GM21528 (cell line): Measurements from ENCODE around the gene ZMYND11.

Experiments used
- ATAC-seq: cut with Tn5 transposase; IDR thresholded peaks from one replicate; pipeline ENCODE4 v1.9.1; 2021; ENCODE audit warnings: mild to moderate bottlenecking, moderate library complexity; ENCODE audit not compliant: unreplicated experiment, low FRiP score

The ZMYND11 gene

DNA sequence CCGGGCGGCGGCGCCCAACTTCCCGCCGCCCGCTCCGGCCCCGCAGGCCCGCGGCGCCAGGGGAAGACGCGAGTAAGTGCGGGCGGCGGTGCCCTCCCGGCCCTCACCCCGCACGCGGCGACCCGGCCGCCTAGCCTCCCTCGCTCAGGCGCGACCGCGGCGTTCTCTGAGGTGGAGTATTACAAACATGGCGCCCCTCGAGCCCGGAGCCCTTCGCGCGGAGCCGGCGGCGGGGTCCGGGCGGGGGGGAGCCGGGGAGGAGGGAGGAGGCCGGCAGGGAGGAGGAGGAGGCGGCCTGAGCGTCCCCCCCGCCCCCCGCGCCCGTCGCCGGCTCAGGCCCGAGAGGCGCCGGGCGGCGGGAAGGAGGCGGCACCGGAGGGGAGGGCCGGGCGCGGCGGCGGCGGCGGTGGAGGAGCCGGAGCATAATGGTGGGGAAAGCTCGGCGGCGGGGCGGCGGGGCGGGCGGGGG lies at the start of gene ZMYND11:
Gene ZMYND11, plus strand, starts transcription at position 324 of the 469 bp plus-strand sequence. CDS start 44,558 bp downstream, outside the sequence.
- ATAC-seq = peak; percentile 38

GRCh38 chr10:86031-86430 lies 49.2 kb upstream of the ZMYND11 start:
- no peak for ATAC-seq

DNA sequence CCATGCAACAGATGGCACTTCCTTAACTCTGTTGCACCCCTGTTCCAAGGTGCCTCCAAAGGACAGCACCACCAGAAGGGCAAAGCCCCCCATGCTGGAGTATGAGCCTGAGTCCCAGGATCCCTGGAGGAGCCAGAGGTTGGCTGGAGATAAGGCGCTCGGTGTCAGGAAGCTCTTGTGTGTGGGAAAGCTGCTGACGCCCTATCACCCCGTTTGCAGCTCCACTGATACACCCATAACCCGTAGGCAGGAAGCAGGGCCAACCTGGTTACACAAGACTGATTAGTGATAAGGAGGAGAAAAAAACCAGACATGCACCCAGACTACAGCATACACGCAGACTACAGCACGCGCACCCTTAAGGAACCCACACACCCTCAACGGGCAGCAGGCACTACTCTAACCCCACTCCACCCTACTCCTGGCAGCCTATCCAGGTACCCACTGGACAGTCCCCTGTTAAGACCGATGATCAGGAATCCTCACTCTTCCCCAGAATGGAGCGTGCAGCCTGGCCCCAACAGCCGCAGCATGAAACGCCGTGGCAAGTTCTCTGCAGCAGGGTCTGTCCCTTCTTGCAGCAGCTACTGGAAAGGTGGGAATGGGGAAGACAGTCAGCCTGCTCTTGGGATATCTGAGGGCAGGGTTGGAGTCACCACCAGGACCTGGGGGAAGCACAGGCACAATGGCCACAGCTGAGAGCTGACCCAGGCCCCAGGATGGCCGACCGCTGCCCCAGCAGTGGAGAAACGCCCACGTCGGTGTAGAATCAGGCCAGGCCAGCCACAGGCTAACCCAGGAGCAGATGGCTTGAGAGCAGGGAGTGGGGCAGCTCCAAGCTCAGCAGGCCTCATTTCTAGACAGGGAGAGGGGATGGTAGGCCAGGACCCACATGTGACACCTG lies 47.8 kb upstream of the ZMYND11 start:
- ATAC-seq = no peak

DNA sequence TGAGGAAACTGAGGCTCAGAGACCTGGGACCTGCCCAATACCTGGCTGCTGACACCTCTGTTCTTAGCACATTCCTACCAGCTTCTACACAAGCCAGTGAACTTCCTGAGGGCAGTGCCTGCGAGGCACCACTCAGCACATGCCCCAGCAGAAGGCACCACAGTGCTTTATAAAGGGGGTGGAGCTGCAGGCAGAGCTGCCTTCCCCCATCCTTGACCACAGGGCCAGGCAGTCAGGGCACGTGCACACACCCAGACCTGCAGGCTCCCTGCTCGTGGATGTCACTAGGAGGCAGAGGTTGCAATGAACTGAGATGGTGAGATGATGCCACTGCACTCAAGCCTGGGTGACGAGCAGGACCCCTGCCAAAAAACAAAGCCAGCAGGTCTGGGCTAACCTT lies 47.0 kb upstream of the ZMYND11 start:
- ATAC-seq = no peak

- ATAC-seq = no peak
Measured at GRCh38 chr10:89248-89647, 46.0 kb upstream of the ZMYND11 start.

DNA sequence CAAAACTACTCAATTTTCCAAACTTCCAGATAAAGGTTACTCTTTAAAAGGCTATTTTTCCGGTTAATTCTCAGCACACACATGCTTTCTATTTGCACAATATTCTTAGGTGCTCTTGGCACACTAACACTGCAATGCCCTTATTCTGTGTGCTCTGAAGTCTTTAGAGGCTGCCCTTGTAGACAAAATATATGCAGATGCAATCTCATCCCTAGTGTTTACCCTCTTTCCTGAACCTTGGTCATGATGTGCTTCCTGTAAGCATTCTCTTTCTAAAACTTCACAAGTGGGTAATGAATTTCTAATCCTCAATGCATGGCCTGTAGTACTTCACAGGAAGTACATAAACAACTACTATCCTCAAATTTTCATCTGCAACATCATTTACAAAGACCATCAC lies 45.1 kb upstream of the ZMYND11 start:
- ATAC-seq = no peak

DNA sequence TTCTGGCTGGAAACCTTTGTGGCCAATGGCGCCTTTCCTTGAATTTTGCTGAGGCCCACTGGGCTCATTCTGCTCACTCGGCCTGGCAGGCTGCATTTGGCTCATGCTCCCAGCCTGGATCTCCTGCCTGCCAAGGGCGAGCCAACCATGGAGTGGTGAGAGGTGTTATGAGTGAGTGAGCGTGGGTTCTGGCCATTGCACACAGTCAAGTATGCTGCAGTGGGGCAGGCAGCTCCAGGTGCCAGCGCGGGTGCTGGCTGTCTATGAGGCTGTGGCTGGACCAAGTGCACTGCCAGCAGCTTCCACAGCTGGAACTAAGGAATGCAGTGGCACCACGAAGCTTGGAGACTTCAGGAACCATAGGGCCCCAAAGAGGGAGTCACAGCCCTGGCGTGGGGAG lies 43.9 kb upstream of the ZMYND11 start:
- ATAC-seq = no peak

GRCh38 chr10:92153-92552 lies 43.1 kb upstream of the ZMYND11 start:
- ATAC-seq = no peak

GRCh38 chr10:92846-93245 lies 42.4 kb upstream of the ZMYND11 start:
- ATAC-seq = no peak

GRCh38 chr10:94613-95012 lies 40.6 kb upstream of the ZMYND11 start:
- no peak for ATAC-seq

DNA sequence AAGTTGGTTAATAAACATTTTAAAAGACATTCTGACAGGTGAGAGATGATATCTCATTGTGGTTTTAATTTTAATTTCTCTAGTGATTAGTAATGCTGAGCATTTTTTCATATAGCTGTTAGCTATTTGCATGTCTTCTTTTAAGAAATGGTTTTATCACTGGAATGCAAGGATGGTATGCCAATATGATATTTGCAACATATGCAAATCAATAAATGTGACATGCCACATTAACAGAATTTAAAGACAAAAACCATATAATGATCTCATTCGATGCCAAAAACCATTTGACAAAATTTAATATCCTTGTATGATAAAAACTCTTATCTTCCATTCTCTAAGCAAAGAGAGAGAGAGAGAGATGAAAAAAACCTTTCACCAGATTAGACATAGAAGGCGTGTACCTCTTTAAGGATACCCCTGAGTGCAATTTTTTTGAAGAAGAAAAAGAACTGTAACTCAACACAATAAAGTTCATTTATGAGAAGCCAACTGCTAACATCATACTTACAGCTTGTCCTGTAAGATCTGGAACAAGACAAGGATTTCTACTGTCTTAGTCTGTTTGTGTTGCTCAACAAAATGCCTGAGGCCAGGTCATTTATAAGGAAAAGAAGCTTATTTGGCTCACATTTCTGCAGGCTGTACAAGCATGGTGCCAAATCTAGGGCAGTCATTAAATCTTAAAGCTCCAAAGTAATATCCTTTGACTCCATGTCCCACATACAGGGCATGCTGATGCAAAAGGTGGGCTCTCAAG lies 39.7 kb upstream of the ZMYND11 start:
- ATAC-seq = no peak

DNA sequence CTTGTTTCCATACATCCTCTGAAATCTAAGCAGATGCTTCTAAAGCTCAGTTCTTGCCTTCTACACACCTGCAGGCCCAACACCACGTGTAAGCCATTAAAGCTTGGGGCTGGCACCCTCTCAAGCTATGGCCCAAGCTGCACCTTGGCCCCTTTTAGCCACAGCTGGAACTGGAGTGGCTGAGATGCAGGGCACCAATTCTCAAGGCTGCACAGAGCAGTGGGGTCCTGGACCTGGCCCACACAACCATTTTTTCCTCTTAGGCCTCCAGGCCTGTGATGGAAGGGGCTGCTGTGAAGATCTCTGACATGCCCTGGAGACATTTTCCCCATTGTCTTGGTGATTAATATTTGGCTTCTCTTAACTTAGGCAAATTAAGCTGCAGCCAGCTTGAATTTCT lies 38.8 kb upstream of the ZMYND11 start:
- ATAC-seq = no peak

DNA sequence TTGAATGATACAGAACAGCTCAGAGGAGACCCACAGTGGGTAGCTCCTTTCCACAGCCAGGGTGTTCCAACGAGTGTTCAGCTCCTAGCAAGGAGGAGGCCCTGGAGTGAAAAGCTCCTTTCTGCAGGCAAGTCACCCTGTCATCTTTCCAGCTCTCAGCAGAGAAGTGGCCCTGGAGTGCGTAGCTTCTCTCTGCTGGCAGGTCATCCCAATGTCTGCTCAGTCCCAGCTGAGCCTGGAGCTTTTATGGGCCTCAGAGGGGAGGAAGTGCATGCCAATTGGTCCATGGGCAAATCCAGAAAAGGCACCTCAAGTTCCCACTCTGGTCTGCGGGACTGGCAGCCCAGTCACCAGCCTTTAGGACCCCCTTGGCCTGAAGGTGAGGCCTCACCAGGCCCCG lies 30.8 kb upstream of the ZMYND11 start:
- no peak for ATAC-seq

- ATAC-seq = no peak
Measured at GRCh38 chr10:104862-105565, 30.2 kb upstream of the ZMYND11 start.

DNA sequence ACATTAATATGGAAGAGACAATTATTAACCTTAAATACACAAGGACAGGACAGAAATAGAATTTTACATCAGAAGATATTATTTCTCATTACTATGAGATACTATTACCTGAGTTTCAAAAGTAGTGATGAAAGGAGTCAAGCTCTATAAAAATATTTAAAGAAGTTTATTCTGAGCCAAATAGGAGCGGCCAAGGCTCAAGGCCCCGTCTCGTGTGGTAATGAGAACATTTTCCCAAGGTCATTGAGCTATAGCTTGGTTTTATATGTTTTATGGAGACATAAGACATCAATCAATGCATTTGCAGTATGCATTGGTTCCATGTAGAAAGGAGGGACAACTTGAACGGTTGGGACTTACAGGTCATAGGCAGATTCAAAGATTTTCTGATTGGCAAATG lies 29.4 kb upstream of the ZMYND11 start:
- ATAC-seq = no peak

GRCh38 chr10:106740-107139 lies 28.5 kb upstream of the ZMYND11 start:
- ATAC-seq = no peak

- no peak for ATAC-seq
Measured at GRCh38 chr10:112246-112645, 23.0 kb upstream of the ZMYND11 start.

DNA sequence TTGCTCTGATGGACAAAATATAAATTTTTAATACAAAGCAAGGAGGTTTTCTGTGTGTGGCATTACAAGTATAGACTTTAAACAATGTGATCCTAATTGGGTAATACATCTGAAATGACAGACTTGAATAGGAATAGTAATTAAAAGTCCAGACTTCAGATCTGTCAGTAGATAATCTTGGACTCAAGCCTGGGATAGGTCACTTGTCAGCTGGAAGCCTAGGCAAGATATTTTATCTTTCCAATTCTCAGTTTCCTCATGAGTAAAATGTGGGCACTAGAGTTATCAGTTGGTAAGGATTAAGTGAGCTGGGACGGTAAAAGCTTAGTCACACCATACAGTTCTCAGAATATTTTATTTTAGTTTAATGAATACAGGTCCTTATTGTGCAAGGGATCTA lies 10.4 kb upstream of the ZMYND11 start:
- ATAC-seq = no peak

DNA sequence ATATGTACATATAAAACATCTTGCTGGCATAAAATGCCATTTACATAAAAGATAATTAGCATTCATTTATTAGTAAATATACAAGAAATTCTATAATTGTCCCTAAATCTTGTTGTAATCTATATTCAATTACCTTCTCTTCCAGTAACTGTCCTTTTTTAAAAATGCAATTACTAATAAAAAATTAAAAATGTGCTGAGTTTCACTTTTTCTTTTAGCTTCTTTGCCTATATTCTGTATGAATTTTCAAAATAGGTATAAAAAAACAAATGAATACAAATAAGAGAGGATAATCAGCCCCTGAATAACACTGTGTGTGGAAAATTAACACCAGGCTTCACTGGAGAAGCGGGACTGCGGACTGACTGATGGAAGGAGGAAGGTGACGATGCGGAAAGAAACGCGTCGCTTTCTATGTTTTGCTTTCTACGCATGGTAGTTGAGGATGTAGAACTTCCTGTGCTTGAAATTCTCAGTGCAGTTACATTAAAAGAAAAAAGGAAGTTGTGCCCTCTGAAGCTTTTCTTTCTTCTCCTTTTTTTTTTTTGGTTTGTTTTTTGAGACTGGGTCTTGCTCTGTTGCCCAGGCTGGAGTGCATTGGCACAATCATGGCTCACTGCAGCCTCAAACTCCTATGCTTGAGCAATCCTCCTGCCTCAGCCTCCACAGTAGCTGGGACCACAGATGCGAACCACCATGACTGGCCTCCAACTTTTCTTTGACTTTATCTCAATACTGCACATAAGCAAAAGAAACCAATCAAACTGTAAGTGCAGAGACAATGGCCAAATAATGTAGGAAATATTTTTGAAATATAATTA lies 7.4 kb upstream of the ZMYND11 start:
- peak; percentile 85 for ATAC-seq

DNA sequence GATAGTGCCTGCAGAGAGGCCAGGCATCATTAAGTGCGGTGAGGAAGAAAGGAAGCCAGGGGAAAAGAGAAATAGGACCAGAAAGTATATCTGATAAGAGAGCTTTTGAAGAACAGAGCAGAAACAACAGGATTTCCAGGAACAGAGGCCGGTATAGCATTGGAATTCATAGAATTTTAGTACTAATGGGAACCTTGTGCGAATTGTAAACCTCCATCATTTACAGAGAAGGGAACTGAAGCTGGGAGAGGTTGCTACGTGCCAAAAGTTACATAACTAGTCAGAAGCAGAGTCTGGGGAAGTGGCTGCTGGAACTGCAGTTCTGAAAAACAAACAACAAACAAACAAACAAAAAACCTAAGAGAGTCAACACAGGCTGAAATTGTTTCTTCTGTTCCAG lies 5.4 kb upstream of the ZMYND11 start:
- ATAC-seq = no peak
